H54 (cell line): ENCODE data around the gene TDRD1.

Experiments
- DNase-seq: peaks from one replicate; pipeline ENCODE4 v3.0.0; 2011; ENCODE audit warnings: low spot score, mixed read lengths; ENCODE audit not compliant: insufficient read length
- FAIRE-seq: peaks from 3 replicates; lab custom pipeline; 2011; peaks lifted over from hg19 to GRCh38; lab: Jason Lieb, UNC
- POLR2A ChIP-seq: IDR thresholded peaks from 2 replicates; pipeline ENCODE4 v1.6.1; 2011; ENCODE audit warnings: low read depth, mild to moderate bottlenecking, low read length

The TDRD1 gene

DNA sequence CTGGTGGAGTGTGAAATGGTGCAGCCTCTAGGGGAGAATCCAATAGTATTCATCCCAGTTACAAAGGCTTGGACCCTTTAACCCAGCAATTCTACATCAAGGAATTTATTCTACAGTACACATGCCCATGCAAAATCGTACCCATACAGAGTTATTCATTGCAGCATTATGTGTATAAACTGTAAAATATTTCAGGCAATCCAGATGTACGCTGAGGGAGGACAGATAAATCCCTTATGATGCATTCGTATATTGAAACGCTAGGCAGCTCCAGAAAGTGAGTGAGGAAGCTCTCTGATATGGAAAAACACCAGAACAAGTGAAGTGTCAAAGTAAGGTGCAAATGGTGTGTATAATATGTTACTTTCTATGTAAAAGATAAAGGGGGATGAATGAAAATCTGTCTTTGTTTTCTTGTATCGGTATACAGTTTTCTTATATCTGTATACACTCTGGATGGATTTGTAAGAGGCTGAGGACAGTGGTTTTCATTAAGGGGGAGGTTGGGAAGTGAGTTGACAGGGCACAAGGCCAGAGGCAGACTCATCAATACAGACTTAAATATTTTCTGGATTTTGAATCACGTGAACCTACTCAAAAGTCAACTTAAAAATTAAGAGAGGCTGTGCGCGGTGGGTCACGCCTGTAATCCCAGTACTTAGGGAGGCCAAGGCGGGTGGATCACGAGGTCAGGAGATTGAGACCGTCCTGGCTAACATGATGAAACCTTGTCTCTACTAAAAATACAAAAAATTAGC lies 77.0 kb downstream of the TDRD1 start:
- TF ChIP-seq POLR2A = no peak
- no peak for FAIRE-seq
- no peak for DNase-seq

DNA sequence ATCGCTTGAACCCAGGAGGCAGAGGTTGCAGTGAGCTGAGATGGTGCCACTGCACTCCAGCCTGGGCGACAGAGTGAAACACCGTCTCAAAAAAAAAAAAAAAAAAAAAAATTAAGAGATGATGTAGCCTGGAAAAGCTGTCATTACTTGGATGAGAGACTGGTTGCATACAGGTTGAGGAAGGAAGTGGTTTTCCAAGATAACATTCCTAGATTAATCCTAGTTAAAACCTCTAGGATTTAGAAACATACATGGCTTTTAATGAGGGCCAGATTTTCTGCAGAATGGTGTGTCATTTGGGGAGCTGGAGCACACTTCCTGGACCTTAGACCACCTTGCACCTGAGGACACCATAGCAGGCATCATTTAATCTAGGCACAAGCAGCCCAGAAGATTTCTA lies 77.7 kb downstream of the TDRD1 start:
- no peak for TF ChIP-seq POLR2A
- DNase-seq (no peak), FAIRE-seq (no peak)

DNA sequence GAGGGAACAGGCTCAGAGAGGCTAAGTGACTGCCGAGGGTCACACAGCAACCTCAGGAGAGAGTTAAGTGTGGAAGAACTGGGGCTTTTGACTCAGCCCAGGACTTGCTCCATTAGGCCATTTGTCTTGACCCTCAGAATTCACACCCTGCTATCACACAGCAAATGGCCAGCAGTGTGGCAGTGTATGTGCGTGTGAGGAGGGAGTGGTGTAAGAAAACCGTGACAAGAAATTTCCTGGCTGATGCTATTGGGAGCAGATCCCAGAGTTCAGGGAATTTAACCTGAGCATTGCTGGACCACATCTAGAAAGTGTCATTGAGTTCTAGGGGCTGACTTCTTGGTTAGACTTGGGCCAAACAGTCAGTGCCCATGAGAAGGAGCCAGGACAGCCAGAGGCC lies 78.3 kb downstream of the TDRD1 start:
- FAIRE-seq = no peak
- TF ChIP-seq POLR2A = no peak
- no peak for DNase-seq

DNA sequence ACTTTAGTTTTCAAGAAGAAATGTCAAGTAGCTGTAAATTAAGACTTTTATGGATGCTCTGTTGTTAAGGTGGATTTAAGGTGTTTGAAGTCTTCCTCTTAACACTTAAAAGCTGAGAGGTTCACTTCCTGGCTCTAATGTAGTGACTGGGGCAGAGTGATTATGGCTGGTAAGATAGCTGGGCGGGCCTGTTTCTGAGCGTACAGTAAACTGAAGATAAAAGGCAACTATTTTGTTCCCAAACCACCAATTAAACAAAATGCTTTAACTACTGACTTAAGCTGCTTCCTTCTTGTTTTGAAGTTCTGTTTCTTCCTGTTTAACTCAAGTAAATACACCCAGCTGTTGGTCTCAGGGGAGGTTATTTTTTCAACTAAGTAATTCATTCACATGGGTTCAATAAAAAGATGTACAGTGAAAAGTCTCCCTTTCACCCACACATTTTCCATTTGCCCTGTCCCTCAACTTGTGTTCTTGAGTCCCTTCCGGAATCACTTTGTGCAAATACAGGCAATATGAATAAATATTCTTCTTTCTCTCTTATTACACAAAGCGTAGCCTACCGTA lies 79.2 kb downstream of the TDRD1 start:
- FAIRE-seq = no peak
- TF ChIP-seq POLR2A = no peak
- DNase-seq = no peak

DNA sequence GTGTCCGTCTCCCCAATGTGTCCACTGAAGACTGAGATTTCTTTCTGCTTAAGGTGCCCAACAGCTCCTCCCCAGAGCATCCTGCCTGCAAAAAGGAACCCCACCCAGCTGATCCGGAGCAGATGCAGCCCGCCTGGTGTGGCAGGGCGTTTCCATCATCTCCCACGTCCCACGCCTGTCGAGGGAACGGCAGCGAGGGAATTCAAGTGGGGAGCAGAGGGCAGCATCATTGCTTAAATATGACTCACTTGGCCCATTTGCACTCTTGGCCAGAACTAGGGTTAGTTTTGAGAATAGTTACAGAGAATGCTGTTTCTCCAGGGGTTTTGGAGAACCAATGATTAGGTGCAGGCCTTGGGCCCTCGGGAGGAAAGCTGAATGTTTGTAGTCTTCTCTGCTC lies 80.7 kb downstream of the TDRD1 start:
- no peak for FAIRE-seq

DNA sequence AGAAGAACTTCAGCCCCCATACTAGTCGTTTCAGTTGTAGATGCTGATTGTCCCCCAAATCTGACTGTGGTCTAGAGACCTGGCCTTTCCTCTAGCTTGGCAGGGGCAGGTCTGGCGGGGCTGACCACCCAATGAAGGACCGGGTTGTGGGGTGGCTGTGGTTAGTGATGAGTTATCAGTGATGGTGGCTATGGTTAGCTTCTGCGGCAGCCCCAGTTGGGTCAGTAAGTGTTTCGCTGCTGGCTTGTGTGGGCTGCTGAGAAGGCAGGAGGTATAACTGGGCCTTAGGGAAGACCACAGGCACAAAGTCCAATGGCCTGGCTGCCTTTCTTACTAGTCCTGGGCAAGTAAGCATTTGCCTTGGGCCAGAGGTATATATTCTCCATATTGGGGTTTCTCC lies 81.2 kb downstream of the TDRD1 start:
- TF ChIP-seq POLR2A = no peak
- FAIRE-seq (no peak), DNase-seq (no peak)

More for the DNA sequence above, 80.7 kb downstream of the TDRD1 start:
- no peak for TF ChIP-seq POLR2A
- DNase-seq = no peak

DNA sequence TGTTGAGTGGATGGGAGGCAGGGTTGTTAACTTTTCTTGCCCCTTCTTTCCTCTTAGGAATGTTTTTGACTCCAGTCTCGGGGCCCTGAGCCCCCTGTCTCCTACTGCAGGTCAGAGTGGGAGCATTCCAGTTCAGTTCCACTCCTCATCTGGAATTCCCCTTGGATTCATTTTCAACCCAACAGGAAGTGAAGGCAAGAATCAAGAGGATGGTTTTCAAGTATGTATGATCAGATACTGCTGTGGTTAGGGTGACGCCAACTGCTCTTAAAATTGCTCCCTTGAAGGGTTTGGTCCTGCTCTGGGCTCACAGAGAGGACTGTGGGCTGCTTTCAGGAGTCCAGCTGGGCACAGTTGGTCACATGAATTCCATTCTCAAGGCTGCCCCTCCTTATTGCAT lies 81.9 kb downstream of the TDRD1 start:
- no peak for TF ChIP-seq POLR2A
- no peak for DNase-seq
- no peak for FAIRE-seq

DNA sequence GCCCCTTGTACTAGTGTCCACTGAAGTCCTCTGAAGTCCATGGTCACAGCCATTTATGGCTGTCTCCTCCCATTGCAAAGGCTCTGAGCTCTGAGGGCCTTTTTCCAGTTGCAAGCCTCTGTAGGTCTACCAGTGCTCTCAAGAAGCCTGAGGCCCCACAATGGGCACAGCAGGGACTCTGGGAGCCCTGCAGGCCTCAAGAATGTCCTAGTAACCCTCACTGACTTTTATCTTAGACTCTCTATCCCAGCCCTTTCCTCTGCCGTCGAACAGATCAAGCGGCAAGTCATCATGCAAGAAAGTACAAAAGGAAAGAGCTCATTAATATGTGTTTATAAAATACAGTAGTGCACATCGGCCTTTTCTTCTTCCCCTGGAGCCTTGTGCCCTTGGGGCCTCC lies 83.3 kb downstream of the TDRD1 start:
- TF ChIP-seq POLR2A = no peak
- FAIRE-seq (no peak), DNase-seq (no peak)

DNA sequence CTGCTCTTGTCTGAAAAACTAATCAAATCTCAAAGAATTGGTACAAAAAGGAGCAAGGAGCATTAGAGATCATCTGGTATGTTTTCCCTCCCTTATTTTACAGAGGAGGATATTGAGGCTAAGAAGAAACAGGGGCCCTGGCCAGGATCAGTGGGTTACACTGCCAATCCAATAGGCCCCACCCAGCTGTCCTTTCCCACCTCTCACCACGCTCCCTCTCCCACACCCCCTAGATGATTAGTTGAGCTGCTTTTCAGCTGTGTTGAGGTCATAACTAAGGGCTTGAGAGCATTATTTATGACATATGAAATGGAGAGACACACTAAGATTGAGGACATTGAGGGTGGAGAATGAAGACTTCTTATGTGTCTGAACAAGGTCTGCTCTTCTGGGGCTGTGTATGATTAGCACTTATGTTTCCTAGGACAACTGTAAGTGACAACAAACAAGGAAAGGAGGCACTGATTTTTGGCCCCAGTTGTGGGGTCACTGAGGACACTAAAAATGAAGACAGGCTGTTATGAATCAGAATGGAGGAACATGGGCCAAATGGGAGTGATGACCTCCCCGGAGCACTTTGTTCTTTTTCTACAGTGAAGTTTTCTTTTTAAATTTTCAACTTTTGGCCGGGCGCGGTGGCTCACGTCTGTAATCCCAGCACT lies 86.4 kb downstream of the TDRD1 start:
- FAIRE-seq = no peak
- no peak for TF ChIP-seq POLR2A
- no peak for DNase-seq

DNA sequence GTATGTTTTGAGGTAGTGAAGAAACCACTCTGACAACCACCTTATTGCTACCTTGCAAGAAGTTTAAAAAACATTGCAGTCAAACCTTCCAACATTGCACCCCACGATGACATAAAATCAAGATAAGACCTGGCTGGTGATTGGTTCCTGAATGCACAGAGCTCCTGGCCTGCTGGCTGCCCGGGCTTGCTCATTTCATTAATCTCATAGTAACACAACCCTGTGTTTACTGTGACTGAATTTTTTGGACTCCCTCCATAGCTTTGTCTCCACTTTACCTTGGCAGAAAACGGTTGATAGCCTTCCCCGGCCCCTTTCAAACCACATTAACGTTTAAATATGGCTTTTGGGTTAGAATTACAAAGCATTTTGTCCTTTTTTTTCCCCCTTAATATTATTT lies 87.4 kb downstream of the TDRD1 start:
- TF ChIP-seq POLR2A = no peak
- FAIRE-seq (no peak), DNase-seq (no peak)

DNA sequence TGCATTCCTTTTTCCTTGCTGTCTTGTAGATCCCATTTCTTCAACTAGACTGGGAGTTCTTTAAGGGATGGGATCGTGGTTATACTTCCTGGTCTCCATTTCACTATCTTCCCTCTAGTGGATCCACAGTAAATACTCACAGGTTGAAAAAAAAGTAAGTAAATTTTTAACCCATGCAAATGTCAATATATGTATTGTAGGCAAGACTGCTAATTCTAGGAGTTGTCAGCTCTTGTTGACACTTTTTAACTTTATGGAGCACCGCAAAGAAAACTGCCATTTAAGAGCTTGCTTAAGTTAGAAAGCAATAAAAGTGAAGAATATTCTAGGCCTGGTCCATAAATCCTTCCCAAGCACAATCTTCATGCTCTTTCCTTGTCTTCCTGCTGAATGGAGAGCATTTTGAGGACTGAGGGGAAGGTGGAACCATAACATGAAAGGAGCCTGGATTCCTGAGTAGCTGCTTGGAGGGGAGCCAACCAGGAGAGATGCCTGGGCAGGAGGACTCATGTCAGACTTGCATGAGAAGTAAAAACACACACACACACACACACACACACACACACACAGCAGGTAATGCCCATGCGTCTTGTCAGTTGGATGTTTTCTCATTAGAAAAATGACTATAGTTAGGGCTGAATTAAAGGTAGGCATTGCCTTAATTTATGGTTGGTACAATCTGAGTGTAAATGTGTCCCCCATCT lies 92.1 kb downstream of the TDRD1 start:
- FAIRE-seq = no peak
- no peak for DNase-seq

DNA sequence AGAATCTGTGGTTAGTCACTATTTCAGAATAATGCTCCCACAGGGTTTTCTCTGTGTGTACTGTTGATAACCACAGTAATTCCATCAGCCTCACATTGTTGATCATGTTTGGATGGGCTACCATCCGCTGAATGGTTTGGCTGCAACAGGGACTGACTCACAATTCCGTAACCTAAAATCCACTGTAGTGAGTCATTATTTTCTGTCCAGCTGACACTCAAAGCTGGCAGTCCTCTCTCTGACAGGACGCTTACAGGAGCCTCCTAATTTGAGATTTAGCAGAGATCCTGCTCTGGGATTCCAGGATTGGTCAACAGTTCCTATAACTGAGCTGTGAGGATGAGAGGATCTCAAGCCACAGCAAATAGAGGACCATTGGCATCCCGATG lies 92.6 kb downstream of the TDRD1 start:
- TF ChIP-seq POLR2A = no peak
- DNase-seq (peak; percentile 76), FAIRE-seq (peak; percentile 36)

More for the DNA sequence above, 92.1 kb downstream of the TDRD1 start:
- TF ChIP-seq POLR2A = no peak

DNA sequence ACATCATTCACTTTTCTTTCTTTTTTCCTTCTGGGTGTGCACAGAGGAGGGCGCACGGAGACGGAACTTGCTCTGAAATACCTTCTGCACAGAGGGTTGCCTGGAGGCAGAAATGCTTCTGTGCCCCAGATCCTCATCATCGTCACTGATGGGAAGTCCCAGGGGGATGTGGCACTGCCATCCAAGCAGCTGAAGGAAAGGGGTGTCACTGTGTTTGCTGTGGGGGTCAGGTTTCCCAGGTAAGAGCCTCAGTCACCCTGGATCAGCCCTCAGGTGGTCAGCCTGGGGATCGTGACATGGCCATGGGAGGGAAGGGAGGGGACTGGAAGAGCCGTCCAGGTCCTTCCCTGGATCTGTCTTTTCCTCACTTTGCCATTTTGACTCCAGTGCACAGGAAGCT lies 93.5 kb downstream of the TDRD1 start:
- DNase-seq (no peak), FAIRE-seq (no peak)
- TF ChIP-seq POLR2A = no peak

DNA sequence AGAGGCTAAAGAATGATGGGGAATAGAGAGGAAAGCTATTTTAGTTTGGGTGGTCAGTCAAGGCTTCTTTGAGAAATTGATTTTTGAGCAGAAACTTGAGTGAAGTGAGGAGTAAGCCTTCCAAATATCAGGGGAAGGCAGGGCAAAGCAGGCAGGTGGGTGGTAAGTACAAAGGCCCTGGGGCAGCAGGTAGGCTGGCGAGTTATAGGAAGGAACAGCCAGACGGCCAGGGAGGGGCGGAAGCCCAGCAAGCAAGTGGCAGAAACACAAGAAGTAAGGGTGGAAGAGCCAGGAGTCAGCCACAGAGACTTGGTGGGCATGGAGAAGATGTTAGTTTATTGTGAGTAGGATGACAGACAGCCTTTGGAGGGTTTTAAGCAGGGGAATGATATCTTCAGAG lies 94.8 kb downstream of the TDRD1 start:
- FAIRE-seq (no peak), DNase-seq (no peak)
- TF ChIP-seq POLR2A = no peak
